Stimulated activated naive CD8-positive, alpha-beta T cell treated with anti-CD3 and anti-CD28 coated beads, Interleukin-15, Interleukin-2, amounts not matched to agents 100 U/mL and 50 U/mL, for 24 hours (primary cell): ENCODE measurements around the gene ABHD11.
"Not testable (repeated sequence)": the region's sequence is repeated elsewhere in the genome, so short reads cannot be mapped to it uniquely, and the experiment has no call there.

Experiments used
- ATAC-seq: fragments of 150-1000 bp; cut with Tn5 transposase; one replicate; pipeline ENCODE4 v1.10.0; 2021
- DNase-seq: peaks from one replicate; pipeline ENCODE4 v3.0.0; 2021

The ABHD11 gene

GRCh38 chr7:73742753-73743641 is 4.4 kb upstream of the ABHD11 start:
- DNase-seq (no peak), ATAC-seq (no peak)

GRCh38 chr7:73742338-73742752 is 3.7 kb upstream of the ABHD11 start:
- no peak for ATAC-seq
- no peak for DNase-seq

- DNase-seq (no peak), ATAC-seq (no peak)
Observed at GRCh38 chr7:73741600-73741999, 3.0 kb upstream of the ABHD11 start.

GRCh38 chr7:73740771-73741170 is 2.2 kb upstream of the ABHD11 start:
- ATAC-seq (no peak), DNase-seq (no peak)

- no peak for DNase-seq
- no peak for ATAC-seq
Observed at GRCh38 chr7:73740212-73740611, 1.6 kb upstream of the ABHD11 start.

GRCh38 chr7:73739387-73739767 is 775 bp upstream of the ABHD11 start:
- ATAC-seq (no peak), DNase-seq (no peak)

GRCh38 chr7:73738220-73738611 is 386 bp downstream of the ABHD11 start:
- ATAC-seq (peak; percentile 7), DNase-seq (peak; percentile 78)

GRCh38 chr7:73737491-73738219 is 947 bp downstream of the ABHD11 start:
- no peak for ATAC-seq
- DNase-seq: no peak

GRCh38 chr7:73736885-73737284 is 1.7 kb downstream of the ABHD11 start:
- DNase-seq (no peak), ATAC-seq (no peak)

- ATAC-seq: no peak
- DNase-seq: no peak
Observed at GRCh38 chr7:73735528-73735905, 3.1 kb downstream of the ABHD11 start.

GRCh38 chr7:73734619-73735527 is 3.7 kb downstream of the ABHD11 start:
- DNase-seq (peak; percentile 84), ATAC-seq (peak; percentile 62)

- no peak for ATAC-seq
- DNase-seq: no peak
Observed at GRCh38 chr7:73732397-73732796, 6.2 kb downstream of the ABHD11 start.

- DNase-seq (no peak), ATAC-seq (no peak)
Observed at GRCh38 chr7:73730485-73730884, 8.1 kb downstream of the ABHD11 start.

- no peak for DNase-seq
- ATAC-seq: no peak
Observed at GRCh38 chr7:73728551-73728950, 10.1 kb downstream of the ABHD11 start.

- ATAC-seq (no peak), DNase-seq (no peak)
Observed at GRCh38 chr7:73727952-73728351, 10.7 kb downstream of the ABHD11 start.

- DNase-seq (no peak), ATAC-seq (peak; percentile 19)
Observed at GRCh38 chr7:73726083-73726466, 12.5 kb downstream of the ABHD11 start.

GRCh38 chr7:73723813-73724212 is 14.8 kb downstream of the ABHD11 start:
- DNase-seq: no peak
- no peak for ATAC-seq

- ATAC-seq (no peak), DNase-seq (no peak)
Observed at GRCh38 chr7:73722785-73723184, 15.8 kb downstream of the ABHD11 start.

- DNase-seq, ATAC-seq: not testable (repeated sequence)
Observed at GRCh38 chr7:73722182-73722581, 16.4 kb downstream of the ABHD11 start.

GRCh38 chr7:73721377-73721817 is 17.2 kb downstream of the ABHD11 start:
- ATAC-seq: no peak
- DNase-seq: no peak

- not testable (repeated sequence) for DNase-seq, ATAC-seq
Observed at GRCh38 chr7:73720443-73720842, 18.2 kb downstream of the ABHD11 start.

GRCh38 chr7:73719806-73720169 is 18.8 kb downstream of the ABHD11 start:
- no peak for ATAC-seq
- no peak for DNase-seq
